Measurements from ENCODE around the gene PSMD11.

The PSMD11 gene

DNA sequence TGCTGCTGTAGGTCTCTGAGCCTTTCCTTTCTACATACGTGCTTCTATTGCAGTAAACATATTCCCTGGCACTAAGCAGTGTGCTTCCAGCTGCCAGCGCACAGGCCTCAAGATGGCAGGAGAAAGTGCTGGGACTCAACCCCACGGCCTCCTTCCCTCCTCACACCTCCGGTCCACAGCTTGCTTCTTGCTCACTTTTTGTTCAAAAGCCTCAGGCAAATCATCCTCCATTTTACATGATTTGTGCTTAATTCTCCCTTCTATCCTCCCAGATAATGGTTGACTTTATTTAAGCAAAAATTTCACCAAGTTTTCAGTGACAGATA lies 47.9 kb downstream of the PSMD11 start:
- no peak for FAIRE-seq

- FAIRE-seq = no peak
Measured at GRCh38 chr17:32492648-32493289, 48.5 kb downstream of the PSMD11 start.

DNA sequence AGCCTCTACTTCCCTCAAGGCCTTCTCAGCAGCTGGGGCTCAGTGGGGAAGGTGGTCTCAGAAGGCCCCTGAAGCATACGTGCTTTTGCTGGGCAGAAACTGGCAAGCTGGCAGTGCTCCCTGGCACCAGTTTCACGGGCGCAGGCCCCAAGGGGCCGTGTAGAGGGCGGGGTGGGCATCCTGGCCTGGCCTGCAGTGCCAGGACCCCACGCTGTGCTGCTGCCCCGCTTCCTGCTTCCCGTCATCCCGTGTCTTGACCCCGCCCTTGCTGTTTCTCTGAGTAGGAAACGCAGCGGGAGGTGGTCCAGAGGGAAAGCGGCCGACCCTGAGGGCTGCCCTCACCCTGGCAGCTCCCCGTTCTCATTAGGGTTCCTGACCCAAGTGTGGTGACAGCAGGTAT lies 49.3 kb downstream of the PSMD11 start:
- no peak for FAIRE-seq

- FAIRE-seq = no peak
Measured at GRCh38 chr17:32493976-32494513, 49.7 kb downstream of the PSMD11 start.

DNA sequence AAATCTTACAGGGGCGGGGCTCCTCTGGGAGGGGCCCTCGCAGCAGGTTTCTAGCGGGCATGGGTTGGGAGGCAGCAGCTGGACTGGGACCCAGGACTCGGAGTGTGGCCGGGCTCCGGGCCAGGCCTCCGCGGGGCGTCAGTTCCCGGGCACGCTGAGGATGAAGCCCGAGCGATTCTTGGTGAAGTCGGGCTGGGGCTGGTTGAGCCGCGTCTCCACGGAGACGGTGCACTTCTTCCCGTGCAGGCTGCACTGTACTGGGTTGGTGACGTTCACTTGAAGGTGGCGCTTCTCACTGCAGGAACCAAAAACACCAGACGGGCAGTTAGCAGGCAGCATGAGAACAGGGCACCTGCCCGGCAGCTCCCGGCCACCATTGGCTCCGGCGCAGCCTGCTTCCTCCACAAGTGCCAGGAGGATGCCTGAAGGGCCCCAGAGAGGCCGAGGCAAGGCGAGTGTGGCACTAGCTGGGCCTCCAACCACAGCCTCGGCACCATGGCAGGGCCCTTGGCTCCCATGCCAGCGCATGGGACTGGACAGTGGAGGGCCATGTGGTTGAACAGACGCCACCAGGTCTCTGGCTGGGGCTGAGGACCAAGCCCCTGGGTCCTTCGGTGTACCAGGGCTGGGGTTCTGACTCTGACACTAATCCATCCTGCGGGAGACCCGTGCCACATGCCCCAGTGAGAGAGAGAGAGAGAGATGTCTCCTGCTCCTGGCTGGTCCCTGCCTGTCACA lies 50.5 kb downstream of the PSMD11 start:
- FAIRE-seq = no peak

DNA sequence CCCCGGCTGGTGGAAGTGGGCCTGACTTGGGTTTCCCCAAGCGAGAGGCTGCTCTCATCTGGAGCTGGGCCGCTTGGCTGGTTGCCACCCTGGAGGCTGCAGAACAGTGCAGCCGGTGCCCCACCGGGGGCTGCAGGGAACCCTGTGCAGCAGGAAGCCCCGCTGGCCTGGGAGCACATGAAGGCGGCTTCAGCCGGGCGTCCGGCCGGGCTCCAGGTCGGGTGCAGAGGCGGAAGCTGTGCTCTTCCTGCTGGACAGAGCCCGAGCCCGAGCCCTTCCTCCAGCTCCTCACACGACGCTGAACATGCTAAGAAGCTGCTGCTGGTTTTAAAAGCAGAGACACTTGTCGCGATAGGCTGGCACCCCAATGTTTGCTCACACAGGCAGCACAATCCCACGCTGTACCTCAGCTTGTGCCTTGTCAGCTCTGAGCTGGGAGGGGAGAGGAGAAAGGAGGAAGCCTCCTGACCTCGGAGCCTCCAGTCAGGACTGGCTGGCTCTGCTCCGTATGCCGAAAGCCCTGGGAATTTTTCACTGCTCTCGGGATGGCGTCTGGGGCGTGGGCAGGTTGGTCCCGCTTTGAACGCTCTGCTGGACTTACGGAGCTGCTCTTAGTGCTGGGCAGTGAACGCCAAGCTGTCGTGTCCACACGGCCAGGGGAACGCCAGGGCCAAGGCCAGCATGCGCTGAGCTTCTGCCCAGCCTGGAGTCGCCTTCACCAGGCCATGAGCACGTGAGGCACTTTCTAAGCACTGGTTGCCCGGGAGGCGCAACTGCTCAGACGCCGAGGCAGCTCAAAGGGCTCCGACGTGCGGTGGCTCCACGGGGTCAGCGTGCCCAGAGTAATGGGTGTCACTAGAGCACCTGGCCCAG lies 51.3 kb downstream of the PSMD11 start:
- FAIRE-seq = no peak

- FAIRE-seq = no peak
Measured at GRCh38 chr17:32496395-32497073, 52.2 kb downstream of the PSMD11 start.

GRCh38 chr17:32497431-32498205 lies 53.3 kb downstream of the PSMD11 start:
- FAIRE-seq = no peak

DNA sequence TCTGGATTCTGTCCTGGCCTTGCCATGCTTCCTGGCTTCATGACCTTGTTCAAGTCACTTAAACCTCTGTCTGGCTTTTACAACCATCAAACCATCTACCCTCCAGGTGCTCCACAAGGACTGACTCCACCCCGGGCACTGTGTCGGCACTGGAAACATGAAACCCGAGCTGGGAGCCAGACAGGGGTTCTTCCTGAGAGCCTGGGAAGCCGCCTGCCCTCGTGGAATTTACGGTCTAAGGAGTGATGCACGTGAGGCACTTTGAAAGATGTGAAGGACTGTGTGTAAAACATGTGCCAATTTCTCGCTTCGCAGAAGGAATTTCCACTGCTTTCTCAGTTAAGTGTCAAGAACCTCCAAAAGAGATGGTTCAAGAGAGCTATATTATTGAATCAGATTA lies 54.1 kb downstream of the PSMD11 start:
- FAIRE-seq = no peak

GRCh38 chr17:32502013-32502412 lies 57.7 kb downstream of the PSMD11 start:
- no peak for FAIRE-seq

DNA sequence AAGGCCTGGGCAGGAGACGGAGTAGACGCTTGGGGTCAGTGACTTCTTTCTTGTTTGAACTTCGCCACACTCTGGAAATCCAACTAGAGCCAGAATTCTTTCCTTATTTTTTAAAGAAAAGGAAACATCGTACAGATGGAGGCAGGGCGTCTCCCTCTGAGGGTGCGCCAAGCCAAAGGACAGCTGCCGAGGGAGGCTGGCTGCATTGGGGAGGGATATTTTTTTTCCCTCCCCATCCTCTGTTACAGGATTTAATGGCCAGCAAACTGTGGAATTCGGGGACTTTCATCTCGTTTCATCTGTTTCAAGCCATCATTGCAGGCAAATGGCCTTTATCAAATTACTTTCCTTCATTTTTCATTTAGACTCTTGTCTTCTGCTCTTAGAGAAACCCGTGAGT lies 58.4 kb downstream of the PSMD11 start:
- no peak for FAIRE-seq

DNA sequence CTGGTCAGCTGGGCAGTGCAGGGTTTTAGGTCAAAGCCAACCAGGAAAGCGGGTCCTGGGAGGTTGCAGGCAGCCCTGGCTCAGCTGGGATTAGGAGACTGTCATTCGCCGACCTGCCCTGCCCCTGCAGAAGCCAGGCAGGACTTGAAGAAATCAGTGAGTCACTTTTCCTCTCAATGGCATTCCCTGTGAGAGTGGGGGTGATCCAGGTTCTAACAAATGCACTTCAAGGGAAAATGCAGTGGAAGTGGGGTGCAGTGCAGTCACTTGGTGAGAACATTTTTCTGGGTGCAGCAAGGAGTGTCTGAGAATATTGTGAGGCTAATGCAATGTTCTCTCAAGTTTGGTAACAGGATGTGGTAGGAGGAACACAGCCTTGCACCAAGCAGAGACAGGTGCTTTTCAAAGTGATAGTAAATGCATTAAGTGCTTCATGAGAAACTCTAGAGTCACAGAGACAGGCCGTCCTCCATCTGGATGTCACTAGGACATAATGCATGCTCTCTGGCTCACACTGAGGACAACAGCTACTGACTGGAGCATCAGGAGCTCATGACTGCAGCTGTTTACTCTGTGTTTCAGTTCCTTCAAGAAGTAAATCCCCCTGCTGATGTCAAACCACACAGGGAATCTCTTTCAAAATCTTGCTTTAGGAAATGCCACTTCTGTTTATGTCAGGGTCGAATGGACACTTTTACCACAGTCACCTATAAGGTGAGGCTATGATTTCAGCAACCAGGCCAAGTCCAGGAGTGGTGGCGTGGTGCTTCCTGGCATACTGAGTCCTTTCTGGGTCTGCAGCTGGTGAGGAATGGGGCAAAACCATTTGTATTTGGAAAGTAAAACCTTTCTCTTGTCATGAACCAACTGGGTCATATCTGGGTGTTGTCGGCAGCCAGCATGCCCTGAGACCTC lies 59.2 kb downstream of the PSMD11 start:
- FAIRE-seq = no peak

DNA sequence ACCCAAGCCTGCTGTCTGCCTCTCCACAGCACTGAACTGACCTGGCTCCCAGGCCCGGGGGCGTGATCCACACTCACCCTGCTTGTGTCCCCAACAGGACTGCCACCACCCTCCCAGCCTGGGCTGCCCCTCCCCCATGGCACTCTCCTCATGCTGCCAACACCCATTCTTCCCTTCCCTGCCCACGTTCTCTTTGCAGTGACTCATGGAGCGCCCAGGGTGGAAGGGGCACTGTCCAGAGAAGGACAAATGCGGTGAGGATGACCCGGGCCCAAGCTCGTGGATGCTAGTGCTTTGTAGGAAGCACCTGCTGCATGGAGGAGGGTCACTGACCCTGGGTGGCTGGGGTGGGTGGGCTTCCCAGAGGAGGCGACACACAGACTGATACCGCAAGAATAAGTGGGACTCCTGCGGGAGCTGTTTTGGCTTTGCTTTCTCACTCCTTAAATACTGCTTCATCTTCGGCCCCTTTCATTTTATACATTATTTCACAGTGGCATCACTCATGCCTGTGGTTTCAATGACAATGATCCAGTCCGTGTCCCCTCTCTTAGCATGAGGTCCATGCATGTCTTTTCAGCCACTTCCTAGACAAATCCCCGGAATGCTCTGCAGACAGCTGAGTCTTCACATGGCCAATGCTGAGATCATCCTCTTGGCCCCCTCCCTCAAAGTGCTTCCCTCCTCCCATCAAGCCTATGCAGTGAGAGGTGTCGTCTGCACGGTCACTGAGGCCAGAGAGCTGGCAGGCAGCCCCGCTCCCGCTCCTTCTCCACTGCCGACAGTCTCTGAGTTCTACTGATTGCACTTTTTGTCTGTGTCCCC lies 60.1 kb downstream of the PSMD11 start:
- no peak for FAIRE-seq

DNA sequence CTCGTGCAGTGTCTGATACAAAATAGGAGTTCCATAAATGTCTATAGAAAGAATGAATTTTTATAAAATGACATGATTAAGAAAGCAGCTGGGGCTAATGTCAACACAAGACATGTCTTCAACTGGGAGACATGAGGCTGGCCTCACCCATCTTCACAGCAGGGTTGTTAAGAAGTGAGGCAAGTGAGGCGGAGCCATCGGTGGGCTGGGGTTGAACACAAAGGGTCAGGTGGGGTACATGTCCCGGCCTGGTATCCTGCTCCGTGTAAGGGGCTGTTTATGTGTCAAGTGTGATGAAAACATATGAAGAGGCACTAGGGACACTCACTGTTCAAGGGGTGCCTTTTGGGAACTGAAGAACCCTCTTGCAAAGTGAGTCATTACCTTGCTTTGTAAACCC lies 64.6 kb downstream of the PSMD11 start:
- no peak for FAIRE-seq

DNA sequence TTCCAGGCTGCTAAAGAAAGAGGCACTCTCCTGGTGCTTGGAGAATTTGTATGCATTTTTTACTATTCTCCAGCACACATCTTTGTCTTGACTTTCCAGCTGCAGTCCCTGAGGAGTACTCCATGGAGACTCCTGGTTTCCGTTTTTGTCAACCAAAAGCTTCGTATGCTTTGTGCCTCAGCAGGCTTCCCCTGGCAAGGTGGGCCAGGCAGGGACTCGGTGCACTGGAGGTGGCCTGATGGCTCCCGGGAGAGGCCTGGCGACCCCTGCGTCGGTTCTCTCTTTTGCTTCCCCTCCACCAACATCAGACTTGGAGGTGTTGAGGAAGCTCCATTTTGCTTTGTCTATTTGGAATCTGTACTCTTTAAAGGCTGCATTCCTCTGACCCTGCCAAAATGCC lies 66.2 kb downstream of the PSMD11 start:
- no peak for FAIRE-seq

DNA sequence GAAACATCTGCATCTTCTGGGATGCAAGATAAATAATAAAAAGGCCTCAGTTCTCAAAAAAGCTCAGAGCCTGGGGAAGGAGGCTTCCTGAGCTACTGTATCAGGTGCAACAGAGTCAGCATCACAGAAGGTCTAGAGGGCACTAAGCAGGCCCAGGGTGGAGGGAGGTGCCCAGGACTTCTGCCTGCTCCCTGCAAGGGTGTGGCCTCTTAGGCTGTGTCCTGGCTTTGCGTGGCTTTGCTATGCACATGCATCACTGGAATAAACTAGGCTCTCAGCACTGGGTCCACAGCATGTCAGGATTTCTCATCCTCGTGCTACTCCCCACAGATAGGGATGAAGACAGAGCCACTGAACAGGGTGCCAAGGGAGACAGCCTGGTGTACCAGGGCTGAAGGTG lies 68.0 kb downstream of the PSMD11 start:
- no peak for FAIRE-seq

DNA sequence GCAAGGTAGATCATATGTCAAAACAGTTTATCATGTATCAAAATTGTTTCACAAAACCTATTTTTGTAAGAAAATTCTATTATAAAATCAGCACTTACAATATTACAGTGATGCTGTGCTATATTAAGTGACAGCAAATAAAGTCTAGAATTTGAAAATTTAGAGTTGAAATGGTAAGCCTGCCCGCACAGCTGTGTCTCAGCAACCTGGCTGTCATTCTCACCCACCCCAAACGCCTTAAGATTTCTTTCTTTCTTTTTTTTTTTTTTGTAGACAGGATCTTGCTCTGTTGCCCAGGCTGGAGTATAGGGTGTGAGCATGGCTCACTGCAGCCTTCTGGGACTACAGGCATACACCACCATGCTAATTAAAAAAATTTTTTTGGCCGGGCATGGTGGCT lies 69.3 kb downstream of the PSMD11 start:
- FAIRE-seq = no peak

DNA sequence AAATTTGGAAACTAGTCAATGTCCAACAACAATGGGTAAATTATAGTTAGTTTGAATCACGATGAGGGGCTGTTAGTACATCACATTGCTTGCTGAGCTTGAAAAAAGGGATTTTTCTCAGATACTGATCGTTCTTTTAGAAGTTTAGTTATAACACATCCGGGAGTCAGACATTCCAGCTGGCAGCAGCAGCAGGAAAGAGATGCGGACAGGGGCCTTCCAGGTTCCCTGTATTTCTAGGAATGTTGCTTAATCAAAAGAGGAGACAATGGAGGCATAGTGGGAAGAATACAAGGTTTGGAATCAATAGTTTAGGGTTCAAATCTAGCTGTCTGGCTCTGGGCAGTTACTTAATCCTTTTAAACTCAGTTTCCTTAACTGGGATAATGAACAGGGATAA lies 70.3 kb downstream of the PSMD11 start:
- no peak for FAIRE-seq

DNA sequence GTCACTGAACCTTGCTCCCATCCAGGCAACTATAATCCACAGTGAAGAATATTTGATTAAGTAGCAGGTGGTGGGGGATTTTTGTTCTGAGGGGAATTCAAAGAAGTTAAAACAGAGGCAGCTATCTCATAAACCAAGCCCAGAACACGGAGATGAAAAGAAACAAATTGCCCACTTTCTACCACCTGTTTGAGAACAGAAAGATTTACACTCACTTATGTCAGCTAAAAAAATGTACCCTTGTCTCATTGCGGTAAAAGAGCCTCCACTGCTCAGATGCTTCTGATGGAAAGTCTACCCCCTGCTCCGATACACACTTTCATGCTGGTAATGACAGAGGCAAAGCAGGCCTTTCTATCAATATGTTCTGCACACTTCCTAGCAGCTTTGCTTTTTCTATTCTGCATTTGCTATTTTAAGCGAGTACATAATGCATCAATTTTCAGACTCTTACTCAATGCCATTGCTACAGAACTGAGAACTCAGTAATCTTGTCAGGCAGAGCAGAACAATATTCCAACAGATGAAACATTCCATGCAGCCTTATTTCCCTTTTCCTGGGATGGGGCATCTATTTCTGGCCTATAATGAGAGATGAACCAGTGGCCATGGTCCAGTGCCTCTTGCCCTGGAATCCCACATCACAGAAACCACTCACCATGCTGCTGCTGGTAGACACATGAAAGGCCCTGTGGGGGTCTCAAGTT lies 71.5 kb downstream of the PSMD11 start:
- FAIRE-seq = no peak

- no peak for FAIRE-seq
Measured at GRCh38 chr17:32516450-32516849, 72.1 kb downstream of the PSMD11 start.
